K562 (cell line): ENCODE results near the gene MYLK3. TPM values are rescaled to one million over a fixed set of nuclear protein-coding genes. Genes with fewer than 3 reads are reported as not detected.

ENCODE experiments used
- FOXJ3 ChIP-seq: sonication (generic); formaldehyde crosslinking; IDR thresholded peaks from 2 replicates; pipeline ENCODE4 v1.4.0; 2020; ENCODE audit warnings: mild to moderate bottlenecking, missing genetic modification reagents
- HMG20B ChIP-seq: fragments of 250-450 bp; sonication (Bioruptor Pico); IDR thresholded peaks from 2 replicates; pipeline ENCODE4 v1.5.0; 2021; ENCODE audit warnings: mild to moderate bottlenecking
- POLR2H ChIP-seq: IDR thresholded peaks from 2 replicates; pipeline ENCODE4 v1.6.1; 2016; ENCODE audit warnings: missing genetic modification characterization, low read depth, mild to moderate bottlenecking, control low read depth, missing compliant biosample characterization, moderate library complexity
- RNF2 ChIP-seq: sonication (generic); IDR thresholded peaks from 2 replicates; pipeline ENCODE4 v1.6.1; 2016
- YBX1 ChIP-seq: fragments of 450-650 bp; IDR thresholded peaks from 2 replicates; pipeline ENCODE4 v1.7.1; 2016; ENCODE audit warnings: mild to moderate bottlenecking
- YY1 ChIP-seq, 3 experiments: IDR thresholded peaks; 2 replicates each; pipeline ENCODE4 v1.6.1; 2011; ENCODE audit warnings: low read length in 2 of 3, mild to moderate bottlenecking in 2 of 3, moderate library complexity in 2 of 3, borderline replicate concordance in 1 of 3, control low read depth in 1 of 3, low read depth in 1 of 3; ENCODE audit not compliant: insufficient read depth in 3 of 3, insufficient replicate concordance in 2 of 3, control insufficient read depth in 1 of 3, insufficient read length in 1 of 3; ENCODE audit errors: extremely low read depth in 1 of 3
- ZNF76 ChIP-seq: fragments of 250-450 bp; sonication (Bioruptor Pico); IDR thresholded peaks from 2 replicates; pipeline ENCODE4 v1.4.0; 2020; ENCODE audit warnings: mild to moderate bottlenecking, moderate library complexity, borderline replicate concordance
- polyA plus RNA-seq, 8 experiments: library from polyadenylated mRNA; depleted of rRNA in 4 of 8; stranded (reverse) in 5 of 8; unstranded in 3 of 8; fragments of >200 nt; fragmentation: Nextera tagmentation in 2 of 8; fragmentation: Illumina TruSeq in 1 of 8; extraction: Ambion mirVana in 2 of 8; extraction: Trizol in 1 of 8; gene quantifications; 2 replicates each; pipeline versions ENCODE4 v1.2.1 to v1.2.3, GENCODE V29; 2011 to 2014; ENCODE audit warnings: inconsistent platforms in 1 of 8, missing spikeins in 1 of 8
- total RNA-seq, 7 experiments: library from RNA; depleted of rRNA in 6 of 7; stranded (reverse); fragments of >200 nt in 6 of 7; fragmentation: Illumina TruSeq in 2 of 7; extraction: Trizol in 2 of 7; gene quantifications; 2 replicates each; pipeline versions ENCODE4 v1.2.1 to v1.2.3, GENCODE V29; 2011 to 2021; ENCODE audit warnings: low replicate concordance in 1 of 7
- TF ChIP-seq, protein P1 (sequence below), 2 experiments: fragments of 450-650 bp in 1 of 2; IDR thresholded peaks; 2 replicates each; pipeline ENCODE4 v1.6.1; 2011 to 2017; ENCODE audit warnings: low read depth in 2 of 2, antibody characterized with exemption in 1 of 2, borderline replicate concordance in 1 of 2, low read length in 1 of 2, mild to moderate bottlenecking in 1 of 2, mixed read lengths in 1 of 2; ENCODE audit not compliant: control insufficient read depth in 1 of 2
- TF ChIP-seq, protein P2 (sequence below): fragments of 250-450 bp; sonication (Bioruptor Pico); IDR thresholded peaks from 2 replicates; pipeline ENCODE4 v1.5.0; 2021; ENCODE audit warnings: mild to moderate bottlenecking, borderline replicate concordance

The MYLK3 gene
- total and polyA plus RNA-seq, 9 of the 15 experiments (the other 6 are each of a cell fraction or from before 2014, with no cell fraction given) = 0.69 to 10.7 (median 4.7) TPM

DNA sequence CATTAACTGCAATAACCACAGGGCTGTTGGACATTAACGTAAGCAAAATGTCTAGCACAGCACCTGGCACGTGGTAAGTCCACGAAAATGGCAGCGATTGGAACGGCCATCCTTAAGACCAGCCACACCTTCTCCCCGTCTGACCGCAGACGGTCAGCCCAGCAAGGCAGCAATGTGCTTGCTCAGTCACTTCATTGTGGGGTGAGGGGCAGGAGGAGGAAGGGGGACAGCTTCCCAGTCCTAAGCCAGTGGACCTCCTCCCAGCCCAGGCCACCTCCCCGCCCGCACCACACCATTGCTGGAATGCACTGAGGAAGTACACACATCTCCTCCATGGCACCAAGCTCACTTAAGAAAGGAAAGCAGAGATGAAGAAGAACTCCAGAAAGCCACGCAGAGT, 8.6 kb upstream of the MYLK3 start (continued):
- TF ChIP-seq, protein P1, sequence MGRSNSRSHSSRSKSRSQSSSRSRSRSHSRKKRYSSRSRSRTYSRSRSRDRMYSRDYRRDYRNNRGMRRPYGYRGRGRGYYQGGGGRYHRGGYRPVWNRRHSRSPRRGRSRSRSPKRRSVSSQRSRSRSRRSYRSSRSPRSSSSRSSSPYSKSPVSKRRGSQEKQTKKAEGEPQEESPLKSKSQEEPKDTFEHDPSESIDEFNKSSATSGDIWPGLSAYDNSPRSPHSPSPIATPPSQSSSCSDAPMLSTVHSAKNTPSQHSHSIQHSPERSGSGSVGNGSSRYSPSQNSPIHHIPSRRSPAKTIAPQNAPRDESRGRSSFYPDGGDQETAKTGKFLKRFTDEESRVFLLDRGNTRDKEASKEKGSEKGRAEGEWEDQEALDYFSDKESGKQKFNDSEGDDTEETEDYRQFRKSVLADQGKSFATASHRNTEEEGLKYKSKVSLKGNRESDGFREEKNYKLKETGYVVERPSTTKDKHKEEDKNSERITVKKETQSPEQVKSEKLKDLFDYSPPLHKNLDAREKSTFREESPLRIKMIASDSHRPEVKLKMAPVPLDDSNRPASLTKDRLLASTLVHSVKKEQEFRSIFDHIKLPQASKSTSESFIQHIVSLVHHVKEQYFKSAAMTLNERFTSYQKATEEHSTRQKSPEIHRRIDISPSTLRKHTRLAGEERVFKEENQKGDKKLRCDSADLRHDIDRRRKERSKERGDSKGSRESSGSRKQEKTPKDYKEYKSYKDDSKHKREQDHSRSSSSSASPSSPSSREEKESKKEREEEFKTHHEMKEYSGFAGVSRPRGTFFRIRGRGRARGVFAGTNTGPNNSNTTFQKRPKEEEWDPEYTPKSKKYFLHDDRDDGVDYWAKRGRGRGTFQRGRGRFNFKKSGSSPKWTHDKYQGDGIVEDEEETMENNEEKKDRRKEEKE (IDR thresholded peaks at IDR 0.05; ENCODE audit: borderline replicate concordance in 1 of 2, control insufficient read depth in 1 of 2, low read depth in 2 of 2, low read length in 1 of 2) = no peak
- no peak for TF ChIP-seq FOXJ3 (CRISPR knock-in tag)
- no peak for TF ChIP-seq HMG20B
- no peak for TF ChIP-seq ZNF76
- TF ChIP-seq YY1 (IDR thresholded peaks at IDR 0.05; ENCODE audit: borderline replicate concordance in 1 of 3, control insufficient read depth in 1 of 3, extremely low read depth in 1 of 3, insufficient read depth in 3 of 3, insufficient read length in 1 of 3, insufficient replicate concordance in 2 of 3, low read depth in 1 of 3, low read length in 2 of 3) = peak in 1 of 3 experiments; percentile 39
- TF ChIP-seq YBX1 = no peak
- TF ChIP-seq RNF2 = no peak
- no peak for TF ChIP-seq POLR2H (tag)
- TF ChIP-seq, protein P2, sequence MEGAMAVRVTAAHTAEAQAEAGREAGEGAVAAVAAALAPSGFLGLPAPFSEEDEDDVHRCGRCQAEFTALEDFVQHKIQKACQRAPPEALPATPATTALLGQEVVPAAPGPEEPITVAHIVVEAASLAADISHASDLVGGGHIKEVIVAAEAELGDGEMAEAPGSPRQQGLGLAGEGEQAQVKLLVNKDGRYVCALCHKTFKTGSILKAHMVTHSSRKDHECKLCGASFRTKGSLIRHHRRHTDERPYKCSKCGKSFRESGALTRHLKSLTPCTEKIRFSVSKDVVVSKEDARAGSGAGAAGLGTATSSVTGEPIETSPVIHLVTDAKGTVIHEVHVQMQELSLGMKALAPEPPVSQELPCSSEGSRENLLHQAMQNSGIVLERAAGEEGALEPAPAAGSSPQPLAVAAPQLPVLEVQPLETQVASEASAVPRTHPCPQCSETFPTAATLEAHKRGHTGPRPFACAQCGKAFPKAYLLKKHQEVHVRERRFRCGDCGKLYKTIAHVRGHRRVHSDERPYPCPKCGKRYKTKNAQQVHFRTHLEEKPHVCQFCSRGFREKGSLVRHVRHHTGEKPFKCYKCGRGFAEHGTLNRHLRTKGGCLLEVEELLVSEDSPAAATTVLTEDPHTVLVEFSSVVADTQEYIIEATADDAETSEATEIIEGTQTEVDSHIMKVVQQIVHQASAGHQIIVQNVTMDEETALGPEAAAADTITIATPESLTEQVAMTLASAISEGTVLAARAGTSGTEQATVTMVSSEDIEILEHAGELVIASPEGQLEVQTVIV (CRISPR knock-in tag) = no peak
